Measurements from ENCODE around the gene MAGI1. TPM values are rescaled to one million over a fixed set of nuclear protein-coding genes. Genes with fewer than 3 reads are reported as not detected.

The MAGI1 gene
- total RNA-seq, 1 donor from 2014 or later, result not detected

DNA sequence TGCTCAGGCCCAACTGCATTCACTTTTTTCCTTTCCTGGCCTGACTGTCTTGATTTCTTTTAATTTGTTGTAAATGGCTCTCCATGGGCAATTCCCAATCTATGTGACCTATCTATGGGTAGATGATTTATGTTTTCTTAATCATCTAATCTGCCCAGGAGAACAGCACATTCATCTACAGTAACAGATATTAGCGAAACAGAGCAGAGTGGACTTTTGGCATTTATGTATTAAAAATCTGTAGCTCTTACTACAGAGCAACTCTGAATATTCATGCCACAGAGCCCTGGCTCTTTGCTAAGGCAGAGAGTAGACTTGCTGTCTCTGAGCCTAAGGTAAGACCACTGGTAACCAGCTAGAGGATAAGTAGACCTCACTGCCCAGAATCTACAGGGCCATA is 676.0 kb downstream of the MAGI1 start:
- ChIA-PET POLR2A (no interaction called here), CTCF (no interaction called here)
- intact Hi-C loops (cut with micrococcal nuclease), result no loop called here
- H3K36me3 Mint-ChIP-seq (ENCODE audit: low read depth), result no peaks in the 10 kb centered on the region
- H3K27me3 Mint-ChIP-seq, result no peaks in the 10 kb centered on the region
- DNase-seq, result no peak
- peaks cover 2% of the 10 kb centered on the region for H3K9me3 Mint-ChIP-seq
- TF ChIP-seq, protein P1, sequence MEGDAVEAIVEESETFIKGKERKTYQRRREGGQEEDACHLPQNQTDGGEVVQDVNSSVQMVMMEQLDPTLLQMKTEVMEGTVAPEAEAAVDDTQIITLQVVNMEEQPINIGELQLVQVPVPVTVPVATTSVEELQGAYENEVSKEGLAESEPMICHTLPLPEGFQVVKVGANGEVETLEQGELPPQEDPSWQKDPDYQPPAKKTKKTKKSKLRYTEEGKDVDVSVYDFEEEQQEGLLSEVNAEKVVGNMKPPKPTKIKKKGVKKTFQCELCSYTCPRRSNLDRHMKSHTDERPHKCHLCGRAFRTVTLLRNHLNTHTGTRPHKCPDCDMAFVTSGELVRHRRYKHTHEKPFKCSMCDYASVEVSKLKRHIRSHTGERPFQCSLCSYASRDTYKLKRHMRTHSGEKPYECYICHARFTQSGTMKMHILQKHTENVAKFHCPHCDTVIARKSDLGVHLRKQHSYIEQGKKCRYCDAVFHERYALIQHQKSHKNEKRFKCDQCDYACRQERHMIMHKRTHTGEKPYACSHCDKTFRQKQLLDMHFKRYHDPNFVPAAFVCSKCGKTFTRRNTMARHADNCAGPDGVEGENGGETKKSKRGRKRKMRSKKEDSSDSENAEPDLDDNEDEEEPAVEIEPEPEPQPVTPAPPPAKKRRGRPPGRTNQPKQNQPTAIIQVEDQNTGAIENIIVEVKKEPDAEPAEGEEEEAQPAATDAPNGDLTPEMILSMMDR (IDR thresholded peaks at IDR 0.05), result no peak
- no peaks in the 10 kb centered on the region for H3K4me1 Mint-ChIP-seq
- no peak overlapping the region for H3K27ac Mint-ChIP-seq
- ATAC-seq (ENCODE audit: low read depth), result no peak
- no peak overlapping the region for H3K4me3 Mint-ChIP-seq

GRCh38 chr3:65361448-65361847 is 677.3 kb downstream of the MAGI1 start:
- H3K36me3 Mint-ChIP-seq (ENCODE audit: low read depth), result no peaks in the 10 kb centered on the region
- ATAC-seq (ENCODE audit: low read depth) (no peak), DNase-seq (no peak)
- ChIA-PET CTCF (no interaction called here), POLR2A (no interaction called here)
- no peak overlapping the region for H3K27ac Mint-ChIP-seq
- H3K4me1 Mint-ChIP-seq, result no peaks in the 10 kb centered on the region
- H3K27me3 Mint-ChIP-seq, result peaks cover 5% of the 10 kb centered on the region
- no peak overlapping the region for H3K4me3 Mint-ChIP-seq
- H3K9me3 Mint-ChIP-seq, result peaks cover 2% of the 10 kb centered on the region
- intact Hi-C loops (cut with micrococcal nuclease), result no loop called here
- TF ChIP-seq, protein P1 (IDR thresholded peaks at IDR 0.05), result no peak

- Mint-ChIP-seq H3K4me1 (no peaks in the 10 kb centered on the region), H3K36me3 (ENCODE audit: low read depth) (no peaks in the 10 kb centered on the region), H3K9me3 (peaks cover 2% of the 10 kb centered on the region), H3K27me3 (peaks cover 7% of the 10 kb centered on the region), H3K27ac (no peak overlapping the region), H3K4me3 (no peak overlapping the region)
- ChIA-PET POLR2A (no interaction called here), CTCF (no interaction called here)
- ATAC-seq (ENCODE audit: low read depth) (no peak), DNase-seq (no peak)
- intact Hi-C loops (cut with micrococcal nuclease), result no loop called here
- TF ChIP-seq, protein P1 (IDR thresholded peaks at IDR 0.05), result no peak
Observed at GRCh38 chr3:65356331-65357248, 682.1 kb downstream of the MAGI1 start.

GRCh38 chr3:65354880-65355279 is 683.8 kb downstream of the MAGI1 start:
- ATAC-seq (ENCODE audit: low read depth) (no peak), DNase-seq (no peak)
- no peaks in the 10 kb centered on the region for H3K4me1 Mint-ChIP-seq
- no peak overlapping the region for H3K27ac Mint-ChIP-seq
- CTCF ChIA-PET, result no interaction called here
- no peak overlapping the region for H3K4me3 Mint-ChIP-seq
- no peaks in the 10 kb centered on the region for H3K36me3 Mint-ChIP-seq (ENCODE audit: low read depth)
- H3K9me3 Mint-ChIP-seq, result peaks cover 2% of the 10 kb centered on the region
- POLR2A ChIA-PET, result no interaction called here
- TF ChIP-seq, protein P1 (IDR thresholded peaks at IDR 0.05), result no peak
- peaks cover 7% of the 10 kb centered on the region for H3K27me3 Mint-ChIP-seq
- intact Hi-C loops (cut with micrococcal nuclease), result no loop called here

DNA sequence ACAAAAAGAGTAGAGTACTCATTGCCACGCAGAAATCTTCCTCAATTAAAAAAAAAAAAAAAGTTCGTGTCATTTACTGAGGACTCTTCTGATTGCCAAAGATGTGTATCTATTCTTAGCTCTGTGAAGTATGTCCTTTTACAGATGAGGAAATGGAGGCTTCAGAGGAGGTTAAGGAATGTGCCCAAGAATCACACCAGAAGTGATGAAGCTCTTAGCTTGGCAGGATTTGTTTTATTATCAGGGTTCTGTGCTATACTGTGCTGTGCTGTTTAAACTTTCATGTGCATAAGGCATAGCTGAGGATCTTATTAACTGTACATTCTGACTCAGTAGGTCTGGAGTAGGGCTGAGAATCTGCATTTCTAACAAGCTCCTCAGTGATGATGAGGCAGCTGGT is 685.8 kb downstream of the MAGI1 start:
- ChIA-PET CTCF (no interaction called here), POLR2A (no interaction called here)
- H3K27ac Mint-ChIP-seq, result no peak overlapping the region
- no peaks in the 10 kb centered on the region for H3K4me1 Mint-ChIP-seq
- no peaks in the 10 kb centered on the region for H3K36me3 Mint-ChIP-seq (ENCODE audit: low read depth)
- TF ChIP-seq, protein P1 (IDR thresholded peaks at IDR 0.05), result no peak
- H3K4me3 Mint-ChIP-seq, result no peak overlapping the region
- DNase-seq (no peak), ATAC-seq (ENCODE audit: low read depth) (no peak)
- peaks cover 7% of the 10 kb centered on the region for H3K27me3 Mint-ChIP-seq
- H3K9me3 Mint-ChIP-seq, result no peaks in the 10 kb centered on the region
- intact Hi-C loops (cut with micrococcal nuclease), result no loop called here

Measured in activated B cell treated with CpG ODN at 0.5 μM for 24 hours (primary cell).